Stimulated activated naive CD4-positive, alpha-beta T cell treated with Interleukin-2 at 50 U/mL for 16 hours (primary cell): ENCODE data around the gene TRIM69.

Experiments
- DNase-seq: peaks from one replicate; lab custom pipeline; 2025; lab: John Stamatoyannopoulos, UW

TRIM69 gene

DNA sequence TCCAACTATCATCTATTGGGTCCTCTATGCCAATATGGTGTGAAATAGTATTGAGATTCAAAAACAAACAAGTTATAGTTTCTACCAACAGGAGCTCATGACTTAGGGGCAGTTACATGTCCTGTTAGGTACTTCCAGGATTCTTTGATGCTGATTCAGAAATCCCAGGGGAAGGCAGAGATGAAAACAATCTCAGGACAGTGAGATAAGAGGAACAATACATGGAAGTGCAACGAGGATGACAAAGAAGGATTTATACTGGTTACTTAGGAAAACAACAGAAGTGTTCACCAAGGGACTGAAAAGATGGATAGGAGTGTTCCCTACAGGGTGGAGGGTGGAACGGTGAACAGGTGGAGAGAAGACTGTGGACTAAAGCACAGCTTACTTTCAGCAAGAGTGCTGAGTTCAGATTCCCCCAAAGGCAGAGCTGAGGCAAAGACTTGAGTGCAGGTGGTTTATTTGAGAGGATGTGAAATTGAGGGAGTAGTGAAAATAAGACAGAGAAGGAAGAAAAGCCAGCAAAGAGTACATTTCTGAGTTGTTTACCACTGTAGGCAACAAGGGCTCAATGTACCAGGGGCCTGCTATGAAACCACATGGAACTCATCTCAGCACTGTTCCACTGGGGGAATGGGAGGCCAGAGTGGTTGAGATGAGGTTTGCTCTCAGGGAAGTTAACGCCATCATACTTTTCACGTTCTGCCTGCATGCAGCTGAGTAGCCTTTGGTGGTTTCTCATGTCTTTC, 68.1 kb downstream of the TRIM69 start:
- DNase-seq, result no peak

DNA sequence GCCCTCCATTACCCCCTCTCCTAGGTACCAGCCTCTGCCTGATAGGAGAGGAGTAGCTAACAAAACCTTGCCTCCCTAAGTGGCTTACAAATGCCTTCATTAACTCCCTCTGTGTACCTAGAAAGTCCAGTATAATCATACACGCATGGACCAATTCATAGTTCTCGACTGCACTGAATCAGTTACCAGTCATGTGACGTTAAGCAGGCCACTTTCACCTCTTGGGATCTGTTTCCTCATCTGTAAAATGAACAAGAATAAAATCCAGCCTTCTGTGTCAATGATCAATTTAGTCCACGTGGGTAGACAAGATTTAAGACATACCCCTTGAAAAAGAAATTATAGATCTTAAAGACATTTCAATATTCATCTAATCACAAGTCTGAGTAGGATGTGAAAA, 72.2 kb downstream of the TRIM69 start:
- no peak for DNase-seq

DNA sequence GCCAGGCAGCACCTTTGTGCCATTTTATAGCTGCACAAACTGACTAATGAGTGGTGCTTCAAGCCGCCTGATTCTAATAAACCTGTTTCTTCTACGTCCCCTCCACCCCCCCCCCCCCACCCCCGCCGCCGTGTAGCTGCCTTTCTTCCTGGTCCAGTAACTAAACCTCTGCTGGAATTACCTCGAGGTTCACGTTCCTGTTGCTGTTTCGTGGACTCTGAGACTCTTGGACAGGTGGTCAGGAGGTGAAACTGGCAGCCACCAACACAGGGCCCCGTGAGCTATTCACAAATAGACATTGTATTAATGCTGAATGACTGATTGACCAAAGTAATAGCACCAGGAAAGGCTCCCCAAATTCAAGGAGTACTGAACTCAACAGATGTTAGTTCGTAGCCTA, 73.9 kb downstream of the TRIM69 start:
- no peak for DNase-seq

DNA sequence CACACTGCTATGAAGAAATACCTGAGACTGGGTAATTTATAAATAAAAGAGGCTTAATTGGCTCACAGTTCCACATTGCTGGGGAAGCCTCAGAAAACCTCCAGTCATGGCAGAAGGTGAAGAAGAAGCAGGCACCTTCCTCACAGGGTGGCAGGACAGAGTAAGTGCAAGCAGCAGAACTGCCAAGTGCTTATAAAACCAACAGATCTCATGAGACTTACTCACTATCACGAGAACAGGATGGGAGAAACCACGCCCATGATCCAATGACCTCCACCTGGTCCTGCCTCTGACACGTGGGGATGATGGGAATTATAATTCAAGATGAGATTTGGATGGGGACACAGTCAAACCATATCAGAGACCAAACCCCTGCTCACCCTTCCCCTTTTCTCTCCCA, 75.0 kb downstream of the TRIM69 start:
- DNase-seq, result no peak

DNA sequence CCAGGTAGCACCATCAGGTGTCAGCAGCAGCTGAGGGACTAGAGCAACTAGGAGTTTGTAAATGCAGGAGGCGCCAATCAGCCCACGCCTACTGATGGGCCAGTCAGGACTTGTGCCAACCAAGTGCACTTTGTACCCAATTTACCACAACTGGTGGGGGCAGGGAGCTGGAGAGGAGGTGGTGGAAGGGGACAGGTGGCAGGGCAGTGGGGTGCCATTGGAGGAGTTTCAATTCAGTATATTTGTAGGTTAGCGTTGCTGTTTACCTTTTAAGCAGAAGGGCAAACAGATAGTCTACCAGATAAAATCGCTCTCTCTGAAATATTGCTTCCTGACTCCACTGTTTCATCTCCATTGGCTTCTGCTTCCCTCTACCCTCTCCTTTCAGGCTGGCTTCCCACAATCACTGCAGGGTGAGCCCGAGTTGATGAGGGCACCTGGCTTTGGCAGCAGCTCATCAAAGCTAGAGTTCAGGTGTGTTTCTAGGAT, 75.7 kb downstream of the TRIM69 start:
- no peak for DNase-seq

DNA sequence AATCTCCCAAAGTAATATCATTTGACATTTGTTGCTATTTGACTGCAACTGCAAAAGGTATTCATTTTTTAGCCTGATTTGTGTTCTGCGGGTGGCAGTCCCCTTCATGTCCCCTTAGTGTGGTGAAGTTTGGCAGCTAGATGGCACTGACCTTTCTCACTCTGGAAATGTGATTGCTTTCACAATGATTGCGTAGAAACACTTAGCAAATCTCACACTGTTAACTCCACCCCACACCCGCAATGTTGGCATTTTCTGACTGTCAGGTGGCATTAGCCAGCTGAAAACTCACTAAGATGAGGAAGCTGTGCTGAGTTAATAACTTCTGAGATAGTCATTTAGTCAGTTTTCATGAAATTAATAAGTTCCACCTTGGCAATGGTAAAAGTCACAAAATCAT, 76.9 kb downstream of the TRIM69 start:
- DNase-seq, result no peak
